ENCODE data around the gene SSBP3. TPM values are rescaled to one million over a fixed set of nuclear protein-coding genes. Genes with fewer than 3 reads are reported as not detected.

SSBP3 gene
- total and polyA plus RNA-seq, 2 of the 13 experiments (the other 11 are each of a cell fraction or from before 2014, with no cell fraction given): 8.5 to 17.6 TPM

- CTCF ChIA-PET (ENCODE audit: low intra/inter-chr PET ratio, low total read pairs): no interaction called here
- Histone ChIP-seq H3K79me2 (ENCODE audit: insufficient read depth, low read length) (no peaks in the 10 kb centered on the region), H3K4me1 (ENCODE audit: insufficient read depth, low read length) (no peaks in the 10 kb centered on the region), H4K20me1 (ENCODE audit: insufficient read depth, low read length) (no peaks in the 10 kb centered on the region), H3K36me3 (replicated peaks in 1 of 2; ENCODE audit: control insufficient read depth in 1 of 2, insufficient read depth in 2 of 2, low read length in 2 of 2) (peaks cover 0 to 11% of the 10 kb centered on the region in 2 experiments; a peak in 3 of 5 replicates), H3K9ac (ENCODE audit: insufficient read depth, low read depth, low read length) (no peak overlapping the region), H3K4me3 (replicated peaks in 1 of 3; ENCODE audit: insufficient read depth in 1 of 3, low read depth in 2 of 3, low read length in 3 of 3) (no peak overlapping the region), H3K9me3 (ENCODE audit: low read length) (no peaks in the 10 kb centered on the region), H3K27me3 (ENCODE audit: control insufficient read depth in 1 of 2, insufficient read depth in 2 of 2, low read length in 2 of 2) (no peaks in the 10 kb centered on the region), H2AFZ (ENCODE audit: low read length) (no peak overlapping the region), H3K27ac (ENCODE audit: extremely low read length, insufficient read depth, low read length) (no peak overlapping the region), H3K4me2 (ENCODE audit: low read depth, low read length) (no peak overlapping the region)
- intact Hi-C loops (cut with micrococcal nuclease; ENCODE audit: unreplicated experiment) (no loop called here), in situ Hi-C loops (cut with HindIII; ENCODE audit: extremely low pct_ligation_motif_present, low pct_unique_long_range_greater_than_20kb) (no loop called here)
- WGBS (ENCODE audit: low lambda C conversion rate): 95% methylated on average over 6 of the region's 7 CpGs
- POLR2A ChIA-PET: no interaction called here
- DNase-seq (ENCODE audit: low spot score) (no peak), FAIRE-seq (no peak), ATAC-seq (no peak)
- no peak for TF ChIP-seq SRY (CRISPR knock-in tag; IDR thresholded peaks at IDR 0.05)
- no peak for TF ChIP-seq EEA1 (CRISPR knock-in tag; IDR thresholded peaks at IDR 0.05; ENCODE audit: borderline replicate concordance)
- TF ChIP-seq ZFP90 (CRISPR knock-in tag; IDR thresholded peaks at IDR 0.05; ENCODE audit: borderline replicate concordance): no peak
- no peak for TF ChIP-seq AHDC1 (CRISPR knock-in tag; IDR thresholded peaks at IDR 0.05; ENCODE audit: borderline replicate concordance)
- no peak for TF ChIP-seq SMYD3 (CRISPR knock-in tag; IDR thresholded peaks at IDR 0.05)
- TF ChIP-seq LBX2 (CRISPR knock-in tag; IDR thresholded peaks at IDR 0.05; ENCODE audit: borderline replicate concordance): no peak
- TF ChIP-seq CENPT (CRISPR knock-in tag; IDR thresholded peaks at IDR 0.05; ENCODE audit: low read depth): no peak
- TF ChIP-seq ZBTB10 (CRISPR knock-in tag; IDR thresholded peaks at IDR 0.05; ENCODE audit: borderline replicate concordance): no peak
- no peak for TF ChIP-seq SNAPC5 (CRISPR knock-in tag; IDR thresholded peaks at IDR 0.05; ENCODE audit: borderline replicate concordance)
- no peak for TF ChIP-seq CBX1 (IDR thresholded peaks at IDR 0.05; ENCODE audit: low read depth)
- no peak for TF ChIP-seq ZBTB20 (CRISPR knock-in tag; IDR thresholded peaks at IDR 0.05; ENCODE audit: borderline replicate concordance, low read depth)
- TF ChIP-seq SMAD9 (CRISPR knock-in tag; IDR thresholded peaks at IDR 0.05): no peak
- no peak for TF ChIP-seq ZNF672 (CRISPR knock-in tag; IDR thresholded peaks at IDR 0.05)
- BruUV-seq (replicated peaks): no TSS peak
Measured at GRCh38 chr1:54244655-54245054, 161.5 kb downstream of the SSBP3 start.
